HL-60 (cell line): ENCODE measurements around the gene ENGASE.

Experiments
- DNase-seq, 2 experiments: peaks; one replicate each; pipeline ENCODE4 v3.0.0-alpha.2; 2010 to 2020; ENCODE audit warnings: low read depth in 1 of 2, low spot score in 1 of 2
- H3K27ac ChIP-seq: fragments of 250-450 bp; sonication (Bioruptor Pico); replicated peaks from 2 replicates; pipeline ENCODE4 v1.5.1; 2020; ENCODE audit warnings: mild to moderate bottlenecking, moderate library complexity
- H3K27me3 ChIP-seq: fragments of 250-450 bp; sonication (Bioruptor Pico); 2 replicates; pipeline ENCODE4 v1.5.1; 2021; ENCODE audit warnings: mild to moderate bottlenecking, moderate library complexity; ENCODE audit not compliant: insufficient read depth, poor library complexity, severe bottlenecking
- H3K4me3 ChIP-seq: replicated peaks from 2 replicates; pipeline ENCODE4 v1.5.1; 2011; ENCODE audit warnings: mild to moderate bottlenecking, control low read depth, low read length; ENCODE audit not compliant: insufficient read depth
- GABPA ChIP-seq: IDR thresholded peaks from 2 replicates; pipeline ENCODE4 v1.6.1; 2012; ENCODE audit warnings: low read depth
- POLR2AphosphoS5 ChIP-seq: IDR thresholded peaks from 2 replicates; pipeline ENCODE4 v1.6.1; 2012; ENCODE audit warnings: low read depth
- SPI1 ChIP-seq: IDR thresholded peaks from 2 replicates; pipeline ENCODE4 v1.6.1; 2012; ENCODE audit warnings: low read depth, mild to moderate bottlenecking, borderline replicate concordance
- TF ChIP-seq, protein P1 (sequence below): IDR thresholded peaks from one replicate; pipeline ENCODE4 v1.5.1; 2011; ENCODE audit warnings: low read length, control low read depth, inconsistent platforms; ENCODE audit not compliant: insufficient read depth
- TF ChIP-seq, protein P2 (sequence below): IDR thresholded peaks from 2 replicates; pipeline ENCODE4 v1.6.1; 2012; ENCODE audit warnings: low read depth; ENCODE audit not compliant: insufficient replicate concordance

ENGASE gene

DNA sequence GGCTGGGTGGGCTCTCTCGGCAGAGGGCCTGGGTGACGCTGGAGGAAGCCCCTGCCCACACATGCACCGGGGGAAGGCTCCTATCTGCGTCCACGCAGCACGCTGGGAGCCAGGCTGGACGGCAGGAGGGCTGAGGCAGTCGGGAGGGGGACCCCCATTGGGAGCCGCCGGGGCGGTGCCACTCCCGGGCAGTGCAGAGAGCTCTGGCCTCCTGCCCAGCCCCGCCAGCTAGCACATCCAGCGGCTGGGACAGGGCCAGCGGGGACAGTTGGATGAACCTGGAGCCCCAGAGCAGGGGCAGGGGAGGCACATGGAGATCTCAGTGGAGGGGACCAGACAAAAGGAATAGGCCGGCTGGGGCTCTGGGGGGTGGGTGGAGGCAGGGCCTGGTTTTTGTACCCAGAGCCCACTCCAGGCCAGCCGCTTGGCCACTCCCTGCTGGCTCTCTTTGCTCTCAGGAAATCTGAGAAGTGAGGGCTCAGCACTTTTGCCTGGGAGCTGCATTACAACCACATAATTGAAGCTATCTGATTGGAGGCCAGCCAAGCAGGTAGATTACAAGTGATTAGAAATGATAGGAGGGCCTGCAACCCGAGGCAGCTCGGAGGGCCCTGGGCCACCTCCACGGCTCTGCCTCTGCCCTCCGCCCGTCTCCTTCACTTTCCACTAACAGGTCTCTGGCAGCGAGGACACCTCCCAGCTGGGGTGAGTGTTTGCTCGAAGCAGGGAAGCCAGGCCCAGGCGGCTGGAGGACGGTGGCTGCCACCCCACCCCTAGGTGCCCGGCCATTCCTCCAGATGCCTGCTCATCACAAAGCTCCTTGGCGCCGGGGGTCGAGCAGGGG is 40.1 kb downstream of the ENGASE start:
- Histone ChIP-seq H3K4me3 (no peak overlapping the region), H3K27me3 (no peaks in the 10 kb centered on the region), H3K27ac (no peak overlapping the region)
- no peak for DNase-seq
- TF ChIP-seq GABPA (no peak), POLR2AphosphoS5 (no peak), SPI1 (no peak)
- TF ChIP-seq, protein P1, sequence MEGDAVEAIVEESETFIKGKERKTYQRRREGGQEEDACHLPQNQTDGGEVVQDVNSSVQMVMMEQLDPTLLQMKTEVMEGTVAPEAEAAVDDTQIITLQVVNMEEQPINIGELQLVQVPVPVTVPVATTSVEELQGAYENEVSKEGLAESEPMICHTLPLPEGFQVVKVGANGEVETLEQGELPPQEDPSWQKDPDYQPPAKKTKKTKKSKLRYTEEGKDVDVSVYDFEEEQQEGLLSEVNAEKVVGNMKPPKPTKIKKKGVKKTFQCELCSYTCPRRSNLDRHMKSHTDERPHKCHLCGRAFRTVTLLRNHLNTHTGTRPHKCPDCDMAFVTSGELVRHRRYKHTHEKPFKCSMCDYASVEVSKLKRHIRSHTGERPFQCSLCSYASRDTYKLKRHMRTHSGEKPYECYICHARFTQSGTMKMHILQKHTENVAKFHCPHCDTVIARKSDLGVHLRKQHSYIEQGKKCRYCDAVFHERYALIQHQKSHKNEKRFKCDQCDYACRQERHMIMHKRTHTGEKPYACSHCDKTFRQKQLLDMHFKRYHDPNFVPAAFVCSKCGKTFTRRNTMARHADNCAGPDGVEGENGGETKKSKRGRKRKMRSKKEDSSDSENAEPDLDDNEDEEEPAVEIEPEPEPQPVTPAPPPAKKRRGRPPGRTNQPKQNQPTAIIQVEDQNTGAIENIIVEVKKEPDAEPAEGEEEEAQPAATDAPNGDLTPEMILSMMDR, result no peak
- TF ChIP-seq, protein P2, sequence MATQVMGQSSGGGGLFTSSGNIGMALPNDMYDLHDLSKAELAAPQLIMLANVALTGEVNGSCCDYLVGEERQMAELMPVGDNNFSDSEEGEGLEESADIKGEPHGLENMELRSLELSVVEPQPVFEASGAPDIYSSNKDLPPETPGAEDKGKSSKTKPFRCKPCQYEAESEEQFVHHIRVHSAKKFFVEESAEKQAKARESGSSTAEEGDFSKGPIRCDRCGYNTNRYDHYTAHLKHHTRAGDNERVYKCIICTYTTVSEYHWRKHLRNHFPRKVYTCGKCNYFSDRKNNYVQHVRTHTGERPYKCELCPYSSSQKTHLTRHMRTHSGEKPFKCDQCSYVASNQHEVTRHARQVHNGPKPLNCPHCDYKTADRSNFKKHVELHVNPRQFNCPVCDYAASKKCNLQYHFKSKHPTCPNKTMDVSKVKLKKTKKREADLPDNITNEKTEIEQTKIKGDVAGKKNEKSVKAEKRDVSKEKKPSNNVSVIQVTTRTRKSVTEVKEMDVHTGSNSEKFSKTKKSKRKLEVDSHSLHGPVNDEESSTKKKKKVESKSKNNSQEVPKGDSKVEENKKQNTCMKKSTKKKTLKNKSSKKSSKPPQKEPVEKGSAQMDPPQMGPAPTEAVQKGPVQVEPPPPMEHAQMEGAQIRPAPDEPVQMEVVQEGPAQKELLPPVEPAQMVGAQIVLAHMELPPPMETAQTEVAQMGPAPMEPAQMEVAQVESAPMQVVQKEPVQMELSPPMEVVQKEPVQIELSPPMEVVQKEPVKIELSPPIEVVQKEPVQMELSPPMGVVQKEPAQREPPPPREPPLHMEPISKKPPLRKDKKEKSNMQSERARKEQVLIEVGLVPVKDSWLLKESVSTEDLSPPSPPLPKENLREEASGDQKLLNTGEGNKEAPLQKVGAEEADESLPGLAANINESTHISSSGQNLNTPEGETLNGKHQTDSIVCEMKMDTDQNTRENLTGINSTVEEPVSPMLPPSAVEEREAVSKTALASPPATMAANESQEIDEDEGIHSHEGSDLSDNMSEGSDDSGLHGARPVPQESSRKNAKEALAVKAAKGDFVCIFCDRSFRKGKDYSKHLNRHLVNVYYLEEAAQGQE, result no peak

DNA sequence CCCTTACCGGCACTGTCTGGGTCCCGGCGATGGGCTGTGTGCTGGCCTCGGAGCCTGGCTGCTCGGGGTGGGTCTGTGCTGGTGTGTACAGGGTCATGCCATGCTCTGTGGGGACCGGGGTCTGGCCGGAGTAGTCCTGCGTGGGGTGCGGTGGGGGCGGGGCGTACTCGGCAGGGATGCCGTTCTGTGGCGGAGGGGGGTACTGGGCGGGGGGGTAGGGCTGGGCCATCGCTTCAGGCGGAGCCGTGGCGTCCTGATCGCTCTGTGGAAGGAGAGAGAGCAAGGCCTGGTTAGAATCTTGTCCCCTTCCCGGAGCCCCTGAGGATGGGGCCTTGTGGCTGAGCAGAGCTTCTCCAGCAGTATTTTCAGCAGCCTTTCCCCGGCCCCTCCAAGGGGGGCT is 40.9 kb downstream of the ENGASE start:
- Histone ChIP-seq H3K4me3 (no peak overlapping the region), H3K27ac (no peak overlapping the region), H3K27me3 (no peaks in the 10 kb centered on the region)
- TF ChIP-seq GABPA (no peak), SPI1 (no peak), POLR2AphosphoS5 (no peak)
- TF ChIP-seq, protein P2, result no peak
- TF ChIP-seq, protein P1, result no peak
- DNase-seq, result no peak

DNA sequence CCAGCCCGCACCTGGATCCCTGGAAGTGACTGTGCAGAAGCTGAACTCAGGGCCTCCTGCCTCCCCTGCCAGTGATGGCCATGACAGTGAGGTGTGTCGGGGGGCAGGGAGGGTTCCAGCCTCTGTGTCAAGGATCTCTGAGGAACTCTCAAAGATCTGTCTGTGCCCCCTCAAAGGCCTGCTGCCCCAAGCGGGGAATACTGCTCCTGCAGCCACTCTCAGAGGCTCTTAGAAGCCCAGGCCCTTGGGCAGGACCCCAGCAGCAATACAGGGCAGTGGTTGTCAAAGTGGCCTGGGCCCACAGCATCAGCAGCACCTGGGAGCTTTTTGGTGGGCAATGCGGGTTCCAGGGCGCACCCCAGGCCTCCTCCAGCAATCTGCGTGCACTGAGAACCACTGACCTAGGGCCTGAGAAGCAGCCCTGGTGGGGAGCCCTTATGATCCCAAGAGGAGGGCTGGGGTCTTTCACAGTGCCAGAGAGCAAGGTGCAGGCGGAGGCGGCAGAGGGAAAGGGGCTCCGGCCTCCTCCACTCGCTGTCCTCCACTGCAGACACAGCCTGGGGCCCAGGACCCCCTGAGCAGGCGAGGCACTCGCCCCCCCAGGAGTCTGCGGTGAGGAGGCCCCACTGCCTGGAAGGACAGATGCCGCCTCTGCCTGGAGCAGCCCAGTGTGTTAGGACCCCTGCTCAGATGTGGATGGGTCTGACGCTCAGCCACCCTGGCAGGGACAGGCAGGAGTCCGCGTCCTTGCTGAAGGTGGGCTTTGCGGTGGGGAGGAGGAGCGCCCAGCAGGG is 42.1 kb downstream of the ENGASE start:
- H3K27ac ChIP-seq, result no peak overlapping the region
- no peaks in the 10 kb centered on the region for H3K27me3 ChIP-seq
- DNase-seq, result no peak
- no peak overlapping the region for H3K4me3 ChIP-seq
- TF ChIP-seq, protein P2, result no peak
- TF ChIP-seq POLR2AphosphoS5 (no peak), GABPA (no peak), SPI1 (no peak)
- TF ChIP-seq, protein P1, result no peak
